Measurements from ENCODE around the gene FBXO10.

The FBXO10 gene

GRCh38 chr9:37592108-37592951, 16.1 kb upstream of the FBXO10 start, which contains the start of gene TOMM5:
Gene TOMM5, minus strand, starts transcription at chr9:37592597. Its CDS starts 65 bp downstream, at chr9:37592532.
- peak; percentile 83 for DNase-seq (ENCODE audit: low read depth)

GRCh38 chr9:37587521-37587920, 11.3 kb upstream of the FBXO10 start:
- DNase-seq (ENCODE audit: low read depth) = no peak

GRCh38 chr9:37583522-37584121, 7.4 kb upstream of the FBXO10 start:
- no peak for DNase-seq (ENCODE audit: low read depth)

GRCh38 chr9:37582548-37583157, 6.5 kb upstream of the FBXO10 start:
- DNase-seq (ENCODE audit: low read depth) = no peak

- no peak for DNase-seq (ENCODE audit: low read depth)
These were observed 667 bp downstream of the FBXO10 start for GRCh38 chr9:37575511-37575914.

GRCh38 chr9:37575001-37575400, 1.2 kb downstream of the FBXO10 start:
- DNase-seq (ENCODE audit: low read depth) = no peak

GRCh38 chr9:37574241-37574721, 1.9 kb downstream of the FBXO10 start:
- DNase-seq (ENCODE audit: low read depth) = no peak

- no peak for DNase-seq (ENCODE audit: low read depth)
These were observed 4.9 kb downstream of the FBXO10 start for GRCh38 chr9:37571282-37571681.

- DNase-seq (ENCODE audit: low read depth) = no peak
These were observed 9.5 kb downstream of the FBXO10 start for GRCh38 chr9:37566716-37567115.

- DNase-seq (ENCODE audit: low read depth) = no peak
These were observed 10.2 kb downstream of the FBXO10 start for GRCh38 chr9:37565661-37566618.

- DNase-seq (ENCODE audit: low read depth) = no peak
These were observed 11.3 kb downstream of the FBXO10 start for GRCh38 chr9:37564916-37565315.

GRCh38 chr9:37563806-37564513, 12.2 kb downstream of the FBXO10 start:
- no peak for DNase-seq (ENCODE audit: low read depth)

GRCh38 chr9:37562826-37563225, 13.4 kb downstream of the FBXO10 start:
- no peak for DNase-seq (ENCODE audit: low read depth)

GRCh38 chr9:37561682-37562081, 14.5 kb downstream of the FBXO10 start:
- DNase-seq (ENCODE audit: low read depth) = no peak

GRCh38 chr9:37559855-37560592, 16.2 kb downstream of the FBXO10 start:
- DNase-seq (ENCODE audit: low read depth) = no peak

- no peak for DNase-seq (ENCODE audit: low read depth)
These were observed 17.1 kb downstream of the FBXO10 start for GRCh38 chr9:37559125-37559524.

- no peak for DNase-seq (ENCODE audit: low read depth)
These were observed 20.4 kb downstream of the FBXO10 start for GRCh38 chr9:37555786-37556185.

GRCh38 chr9:37554318-37554717, 21.9 kb downstream of the FBXO10 start:
- no peak for DNase-seq (ENCODE audit: low read depth)

GRCh38 chr9:37551888-37552287, 24.3 kb downstream of the FBXO10 start:
- DNase-seq (ENCODE audit: low read depth) = no peak

- no peak for DNase-seq (ENCODE audit: low read depth)
These were observed 24.7 kb downstream of the FBXO10 start for GRCh38 chr9:37551468-37551867.
